H1 (cell line): ENCODE measurements around the gene CYGB. TPM values are rescaled to one million over a fixed set of nuclear protein-coding genes. Genes with fewer than 3 reads are reported as not detected.

ENCODE experiments used
- CTCF ChIA-PET: fragments of 300-600 bp; sonication (Branson Sonifier 250); formaldehyde crosslinking; loops from one replicate; lab custom pipeline; 2021; ENCODE audit not compliant: partially characterized antibody; lab: Charles Lee
- POLR2A ChIA-PET: fragments of 300-600 bp; sonication (Branson Sonifier 250); formaldehyde crosslinking; loops from one replicate; lab custom pipeline; 2021; ENCODE audit warnings: inconsistent platforms; ENCODE audit not compliant: partially characterized antibody; lab: Charles Lee
- DNase-seq, 2 experiments: peaks; one replicate each; pipeline versions ENCODE4 v3.0.0 to v3.0.0-alpha.2; 2010 to 2022; ENCODE audit warnings: low spot score in 2 of 2, low read depth in 1 of 2, mixed read lengths in 1 of 2
- FAIRE-seq: peaks from 2 replicates; lab custom pipeline; 2011; peaks lifted over from hg19 to GRCh38; lab: Jason Lieb, UNC
- H2AFZ ChIP-seq: 2 replicates; pipeline ENCODE4 v1.8.1; 2012; ENCODE audit warnings: low read length, inconsistent platforms
- H2AK5ac ChIP-seq: 2 replicates; pipeline ENCODE4 v1.6.1; 2013; ENCODE audit warnings: low read depth, low read length
- H2BK120ac ChIP-seq: replicated peaks from 2 replicates; pipeline ENCODE3; 2013; ENCODE audit warnings: low read depth, low read length, inconsistent platforms
- H2BK12ac ChIP-seq: 2 replicates; pipeline ENCODE4 v1.6.1; 2013; ENCODE audit warnings: low read depth, low read length
- H2BK15ac ChIP-seq: 2 replicates; pipeline ENCODE4 v1.6.1; 2013; ENCODE audit warnings: low read length
- H2BK20ac ChIP-seq: 2 replicates; pipeline ENCODE4 v1.6.1; 2013; ENCODE audit warnings: low read length
- H2BK5ac ChIP-seq: 2 replicates; pipeline ENCODE4 v1.6.1; 2013; ENCODE audit warnings: low read depth, low read length
- H3K14ac ChIP-seq: 2 replicates; pipeline ENCODE4 v1.6.1; 2013; ENCODE audit warnings: inconsistent platforms; ENCODE audit not compliant: insufficient read length
- H3K18ac ChIP-seq: 2 replicates; pipeline ENCODE4 v1.6.1; 2013; ENCODE audit warnings: low read length; ENCODE audit errors: extremely low read depth
- H3K23ac ChIP-seq: 2 replicates; pipeline ENCODE4 v1.6.1; 2013; ENCODE audit warnings: inconsistent platforms; ENCODE audit not compliant: insufficient read length
- H3K23me2 ChIP-seq: 2 replicates; pipeline ENCODE4 v1.6.1; 2013; ENCODE audit warnings: low read depth, low read length
- H3K27ac ChIP-seq: 2 replicates; pipeline ENCODE4 v1.6.1; 2011; ENCODE audit warnings: low read depth, low read length, inconsistent platforms
- H3K27me3 ChIP-seq, 4 experiments: replicated peaks in 1 of 4; 1 replicate in 1 of 4; 2 replicates in 3 of 4; pipeline versions ENCODE4 v1.6.1 to v1.8.1; 2011 to 2013; ENCODE audit warnings: low read length in 3 of 4, mild to moderate bottlenecking in 3 of 4, inconsistent platforms in 2 of 4, mixed read lengths in 2 of 4, moderate library complexity in 1 of 4; ENCODE audit not compliant: control insufficient read depth in 3 of 4, insufficient read depth in 3 of 4; ENCODE audit errors: extremely low read depth in 1 of 4
- H3K36me3 ChIP-seq, 4 experiments: 2 replicates each; pipeline versions ENCODE4 v1.6.1 to v1.8.1; 2011 to 2013; ENCODE audit warnings: mild to moderate bottlenecking in 4 of 4, low read length in 3 of 4, moderate library complexity in 2 of 4, control low read depth in 1 of 4, inconsistent platforms in 1 of 4; ENCODE audit not compliant: insufficient read depth in 4 of 4, control insufficient read depth in 2 of 4
- H3K4ac ChIP-seq: replicated peaks from 2 replicates; pipeline ENCODE3; 2013; ENCODE audit warnings: low read length, low read depth, mixed read lengths, inconsistent platforms; ENCODE audit not compliant: insufficient read length
- H3K4me1 ChIP-seq, 4 experiments: replicated peaks in 1 of 4; 1 replicate in 1 of 4; 2 replicates in 3 of 4; pipeline versions ENCODE4 v1.6.1 to v1.8.1; 2011 to 2013; ENCODE audit warnings: low read length in 3 of 4, inconsistent platforms in 2 of 4, mixed read lengths in 1 of 4; ENCODE audit not compliant: insufficient read depth in 4 of 4, control insufficient read depth in 3 of 4
- H3K4me2 ChIP-seq, 2 experiments: 2 replicates each; pipeline versions ENCODE4 v1.6.1 to v1.8.1; 2011 to 2013; ENCODE audit warnings: low read depth in 2 of 2, low read length in 2 of 2, control low read depth in 1 of 2, inconsistent platforms in 1 of 2, mild to moderate bottlenecking in 1 of 2; ENCODE audit not compliant: insufficient read depth in 1 of 2
- H3K4me3 ChIP-seq, 4 experiments: fragments of 200-600, 300-600 bp in 1 of 4; sonication (generic), shearing (Covaris generic), sonication (Bioruptor Twin) in 1 of 4; 2 replicates each; pipeline versions ENCODE4 v1.5.1 to v1.8.1; 2011 to 2016; ENCODE audit warnings: low read length in 4 of 4, low read depth in 3 of 4, control low read depth in 2 of 4, inconsistent platforms in 2 of 4, mild to moderate bottlenecking in 2 of 4, mixed read lengths in 1 of 4, moderate library complexity in 1 of 4; ENCODE audit not compliant: insufficient read depth in 2 of 4; ENCODE audit errors: extremely low read depth in 1 of 4
- H3K56ac ChIP-seq: replicated peaks from 2 replicates; pipeline ENCODE3; 2013; ENCODE audit warnings: low read depth, mild to moderate bottlenecking, mixed read lengths, low read length, inconsistent platforms; ENCODE audit not compliant: insufficient read length
- H3K79me1 ChIP-seq: 2 replicates; pipeline ENCODE4 v1.6.1; 2013; ENCODE audit warnings: low read depth, low read length, control low read depth
- H3K79me2 ChIP-seq, 2 experiments: 2 replicates each; pipeline versions ENCODE4 v1.6.1 to v1.8.1; 2012 to 2013; ENCODE audit warnings: low read length in 2 of 2, mild to moderate bottlenecking in 2 of 2, inconsistent platforms in 1 of 2; ENCODE audit not compliant: insufficient read depth in 2 of 2, control insufficient read depth in 1 of 2
- H3K9ac ChIP-seq, 4 experiments: replicated peaks in 1 of 4; 1 replicate in 1 of 4; 2 replicates in 3 of 4; pipeline versions ENCODE4 v1.6.1 to v1.8.1; 2011 to 2013; ENCODE audit warnings: low read depth in 3 of 4, low read length in 3 of 4, control low read depth in 2 of 4, mild to moderate bottlenecking in 2 of 4, moderate library complexity in 2 of 4, inconsistent platforms in 1 of 4; ENCODE audit errors: extremely low read depth in 1 of 4
- H3K9me3 ChIP-seq, 2 experiments: 2 replicates each; pipeline versions ENCODE4 v1.6.1 to v1.8.1; 2012 to 2013; ENCODE audit warnings: mild to moderate bottlenecking in 2 of 2, moderate library complexity in 2 of 2, control low read depth in 1 of 2, inconsistent platforms in 1 of 2, low read depth in 1 of 2, low read length in 1 of 2, mixed read lengths in 1 of 2; ENCODE audit not compliant: insufficient read depth in 2 of 2
- H4K20me1 ChIP-seq, 2 experiments: replicated peaks in 1 of 2; 2 replicates each; pipeline versions ENCODE3 to v1.8.1; 2011 to 2013; ENCODE audit warnings: inconsistent platforms in 2 of 2, low read length in 2 of 2, mild to moderate bottlenecking in 1 of 2; ENCODE audit not compliant: insufficient read depth in 2 of 2, control insufficient read depth in 1 of 2
- H4K5ac ChIP-seq: 2 replicates; pipeline ENCODE4 v1.6.1; 2013; ENCODE audit warnings: low read length, low read depth, mixed read lengths, inconsistent platforms; ENCODE audit not compliant: insufficient read length
- H4K8ac ChIP-seq: 2 replicates; pipeline ENCODE4 v1.8.0; 2013; ENCODE audit warnings: mild to moderate bottlenecking, moderate library complexity, low read length, inconsistent platforms; ENCODE audit not compliant: insufficient read depth; ENCODE audit errors: extremely low read depth
- H4K91ac ChIP-seq: replicated peaks from 2 replicates; pipeline ENCODE3; 2013; ENCODE audit warnings: low read length, mixed read lengths, inconsistent platforms; ENCODE audit not compliant: insufficient read length
- WGBS, 2 experiments: shearing (Covaris generic) in 1 of 2; methylation state at CpG; one replicate each; pipeline versions ENCODE4 v1.1.6 to v1.1.7; 2013 to 2015; ENCODE audit warnings: low lambda C conversion rate in 2 of 2, mixed read lengths in 2 of 2, inconsistent platforms in 1 of 2, low coverage in 1 of 2, missing lambda C conversion rate in 1 of 2; ENCODE audit not compliant: insufficient replicate concordance in 2 of 2, insufficient coverage in 1 of 2, insufficient read length in 1 of 2; ENCODE audit errors: extremely low coverage in 1 of 2, missing lambda C conversion rate in 1 of 2; 5-methylcytosine and 5-hydroxymethylcytosine counted together
- polyA plus RNA-seq, 7 experiments: library from polyadenylated mRNA; depleted of rRNA in 3 of 7; stranded (reverse) in 5 of 7; unstranded in 2 of 7; fragments of >200 nt in 5 of 7; fragments of 200-250 nt in 2 of 7; gene quantifications; 1 replicate in 5 of 7; 2 replicates in 1 of 7; 4 replicates in 1 of 7; pipeline versions ENCODE4 v1.2.1 to v1.2.3, GENCODE V29; 2011 to 2013; ENCODE audit warnings: missing spikeins in 2 of 7, mixed read lengths in 2 of 7
- total RNA-seq: library from RNA; stranded (reverse); fragmentation: NEBNext Ultra II Directional; extraction: Animal tissue kit (Norgen Biotek cat#: 25700); gene quantifications from 2 replicates; pipeline ENCODE4 v1.2.1, GENCODE V29; 2021
- TF ChIP-seq, protein P1 (sequence below): IDR thresholded peaks from 2 replicates; pipeline ENCODE4 v1.6.1; 2011; ENCODE audit warnings: low read depth, mild to moderate bottlenecking, low read length; ENCODE audit not compliant: insufficient read depth

The CYGB gene
- total and polyA plus RNA-seq, 2 of the 8 experiments (the other 6 are each of a cell fraction or from before 2014, with no cell fraction given), result 2.7 to 3.7 TPM

- 0 out of 2 replicates have a peak overlapping the region, but pooled peaks have one; percentile 48 for H2BK15ac ChIP-seq
- no peak for FAIRE-seq
- H4K91ac ChIP-seq, result no peak overlapping the region
- peaks cover 10% of the 10 kb centered on the region for H3K23me2 ChIP-seq
- no peak overlapping the region for H2BK5ac ChIP-seq
- H3K4me1 ChIP-seq, result peaks cover 0 to 35% (median 16%) of the 10 kb centered on the region in 4 experiments; a peak in 6 of 7 replicates
- no peak overlapping the region; the same call in 1 of the 2 replicates for H2BK12ac ChIP-seq
- no peak overlapping the region for H2BK120ac ChIP-seq
- no peaks in the 10 kb centered on the region for H3K79me1 ChIP-seq
- no peak overlapping the region for H3K56ac ChIP-seq
- no peak for DNase-seq
- no peak overlapping the region for H3K9ac ChIP-seq
- no peak overlapping the region for H4K5ac ChIP-seq
- H3K4ac ChIP-seq, result no peak overlapping the region
- POLR2A ChIA-PET, result interaction anchor here (0.6 to 3.7 kb wide), 10 partner anchors 8 to 126 kb away, joined by 3 to 27 read pairs (median 4); no protein-coding TSS in a partner anchor
- H3K4me2 ChIP-seq, result peak overlapping the region in 1 of 2 experiments; percentile 19; a peak in 1 of 4 replicates
- 80% methylated on average over 18 of the region's 24 CpGs; no CpG with 5 or more reads in 1 of the 2 experiments for WGBS, 2 experiments
- H3K27ac ChIP-seq, result no peak overlapping the region
- H3K4me3 ChIP-seq, result no peak overlapping the region
- H2BK20ac ChIP-seq, result no peak overlapping the region
- H2AK5ac ChIP-seq, result no peak overlapping the region
- no peaks in the 10 kb centered on the region; a peak in 1 of 4 replicates for H3K79me2 ChIP-seq
- H3K9me3 ChIP-seq, result no peaks in the 10 kb centered on the region
- no peaks in the 10 kb centered on the region for H3K36me3 ChIP-seq
- no peak overlapping the region for H3K18ac ChIP-seq
- peaks cover 0 to 7% of the 10 kb centered on the region in 2 experiments for H4K20me1 ChIP-seq
- no peak overlapping the region for H3K23ac ChIP-seq
- TF ChIP-seq, protein P1, sequence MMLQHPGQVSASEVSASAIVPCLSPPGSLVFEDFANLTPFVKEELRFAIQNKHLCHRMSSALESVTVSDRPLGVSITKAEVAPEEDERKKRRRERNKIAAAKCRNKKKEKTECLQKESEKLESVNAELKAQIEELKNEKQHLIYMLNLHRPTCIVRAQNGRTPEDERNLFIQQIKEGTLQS, result no peak
- no peak overlapping the region for H4K8ac ChIP-seq
- no peak overlapping the region for H2AFZ ChIP-seq
- CTCF ChIA-PET, result interaction anchor here (0.8 to 15.6 kb wide), 16 partner anchors 8 to 199 kb away, joined by 3 to 260 read pairs (median 12); partner anchors contain the start of genes AANAT and CYGB
- peaks cover 0 to 2% (median 2%) of the 10 kb centered on the region in 4 experiments; a peak in 4 of 7 replicates for H3K27me3 ChIP-seq
- no peak overlapping the region for H3K14ac ChIP-seq
Measured at GRCh38 chr17:76544546-76545365, 7.2 kb upstream of the CYGB start.
